ENCODE results near the gene FBH1. TPM values are rescaled to one million over a fixed set of nuclear protein-coding genes. Genes with fewer than 3 reads are reported as not detected.
A peak's percentile ranks its signal among the peaks of the same experiment; 100 is the strongest.

Gene FBH1
- total and polyA plus RNA-seq, 4 experiments from 2014 or later, result 71.1 to 97.5 (median 83.6) TPM

GRCh38 chr10:5910323-5911100 is 20.5 kb downstream of the FBH1 start:
- Mint-ChIP-seq H3K27me3 (no peaks in the 10 kb centered on the region), H3K9me3 (no peaks in the 10 kb centered on the region), H3K4me3 (no peak overlapping the region), H3K4me1 (peaks cover 6 to 25% (median 17%) of the 10 kb centered on the region in 4 donors), H3K27ac (peak overlapping the region in 1 of 7 donors; percentile 38), H3K36me3 (peaks cover 70 to 81% of the 10 kb centered on the region in 2 donors)
- peaks cover 12% of the 10 kb centered on the region for H3K4me1 ChIP-seq (ENCODE audit: insufficient read depth, low read length)
- no peaks in the 10 kb centered on the region for H3K9me3 ChIP-seq (ENCODE audit: control insufficient read depth in 1 of 2, low read length in 2 of 2)
- intact Hi-C loops (cut with micrococcal nuclease), result no loop called here
- DNase-seq, result no peak
- peaks cover 56% of the 10 kb centered on the region for H3K36me3 ChIP-seq (ENCODE audit: insufficient read depth, low read length)
- no peaks in the 10 kb centered on the region for H3K27me3 ChIP-seq (ENCODE audit: insufficient read depth, low read length)
- no peak overlapping the region for H3K4me3 ChIP-seq (ENCODE audit: low read length in 2 of 2)
- no peak overlapping the region for H3K27ac ChIP-seq (ENCODE audit: low read depth, low read length)
- CTCF ChIA-PET (ENCODE audit: partially characterized antibody), result no interaction called here
- POLR2A ChIA-PET (ENCODE audit: partially characterized antibody), result no interaction called here

- H3K36me3 Mint-ChIP-seq, result peaks cover 74 to 84% of the 10 kb centered on the region in 2 donors
Observed at GRCh38 chr10:5911670-5912069, 21.6 kb downstream of the FBH1 start.

GRCh38 chr10:5913736-5914135 is 23.7 kb downstream of the FBH1 start:
- Histone ChIP-seq H3K4me1 (ENCODE audit: insufficient read depth, low read length) (no peaks in the 10 kb centered on the region), H3K27me3 (ENCODE audit: insufficient read depth, low read length) (no peaks in the 10 kb centered on the region), H3K36me3 (ENCODE audit: insufficient read depth, low read length) (peaks cover 80% of the 10 kb centered on the region), H3K4me3 (ENCODE audit: low read length in 2 of 2) (no peak overlapping the region), H3K27ac (ENCODE audit: low read depth, low read length) (no peak overlapping the region), H3K9me3 (ENCODE audit: control insufficient read depth in 1 of 2, low read length in 2 of 2) (no peaks in the 10 kb centered on the region)
- CTCF ChIA-PET (ENCODE audit: partially characterized antibody), result no interaction called here
- no peaks in the 10 kb centered on the region for H3K9me3 Mint-ChIP-seq
- H3K27me3 Mint-ChIP-seq, result no peaks in the 10 kb centered on the region
- H3K36me3 Mint-ChIP-seq, result peaks cover 78 to 88% of the 10 kb centered on the region in 2 donors
- no peak overlapping the region for H3K27ac Mint-ChIP-seq
- intact Hi-C loops (cut with micrococcal nuclease), result no loop called here
- no peak overlapping the region for H3K4me3 Mint-ChIP-seq
- DNase-seq, result no peak
- POLR2A ChIA-PET (ENCODE audit: partially characterized antibody), result no interaction called here
- H3K4me1 Mint-ChIP-seq, result peaks cover 0 to 4% (median 0%) of the 10 kb centered on the region in 4 donors

More at GRCh38 chr10:5911670-5912069, 21.6 kb downstream of the FBH1 start:
- intact Hi-C loops (cut with micrococcal nuclease), result no loop called here
- H3K27me3 ChIP-seq (ENCODE audit: insufficient read depth, low read length), result no peaks in the 10 kb centered on the region
- peaks cover 66% of the 10 kb centered on the region for H3K36me3 ChIP-seq (ENCODE audit: insufficient read depth, low read length)
- ChIA-PET POLR2A (ENCODE audit: partially characterized antibody) (no interaction called here), CTCF (ENCODE audit: partially characterized antibody) (no interaction called here)
- H3K4me1 ChIP-seq (ENCODE audit: insufficient read depth, low read length), result peaks cover 5% of the 10 kb centered on the region
- Mint-ChIP-seq H3K27me3 (no peaks in the 10 kb centered on the region), H3K9me3 (no peaks in the 10 kb centered on the region), H3K27ac (peak overlapping the region in 4 of 7 donors; percentile 4 to 81 (median 64)), H3K4me3 (no peak overlapping the region), H3K4me1 (peaks cover 4 to 13% (median 10%) of the 10 kb centered on the region in 4 donors)
- DNase-seq, result no peak
- no peak overlapping the region for H3K4me3 ChIP-seq (ENCODE audit: low read length in 2 of 2)
- H3K9me3 ChIP-seq (ENCODE audit: control insufficient read depth in 1 of 2, low read length in 2 of 2), result no peaks in the 10 kb centered on the region
- H3K27ac ChIP-seq (ENCODE audit: low read depth, low read length), result no peak overlapping the region

- peaks cover 71 to 88% of the 10 kb centered on the region in 2 donors for H3K36me3 Mint-ChIP-seq
- H3K4me1 ChIP-seq (ENCODE audit: insufficient read depth, low read length), result no peaks in the 10 kb centered on the region
Observed at GRCh38 chr10:5915451-5915850, 25.4 kb downstream of the FBH1 start.

GRCh38 chr10:5917305-5917704 is 27.3 kb downstream of the FBH1 start:
- no peaks in the 10 kb centered on the region for H3K9me3 Mint-ChIP-seq
- DNase-seq, result no peak
- H3K9me3 ChIP-seq (ENCODE audit: control insufficient read depth in 1 of 2, low read length in 2 of 2), result no peaks in the 10 kb centered on the region
- H3K4me1 Mint-ChIP-seq, result no peaks in the 10 kb centered on the region
- intact Hi-C loops (cut with micrococcal nuclease), result no loop called here
- peaks cover 81% of the 10 kb centered on the region for H3K36me3 ChIP-seq (ENCODE audit: insufficient read depth, low read length)
- H3K4me1 ChIP-seq (ENCODE audit: insufficient read depth, low read length), result no peaks in the 10 kb centered on the region
- H3K27me3 ChIP-seq (ENCODE audit: insufficient read depth, low read length), result no peaks in the 10 kb centered on the region
- no peak overlapping the region for H3K27ac ChIP-seq (ENCODE audit: low read depth, low read length)
- peak overlapping the region in 1 of 7 donors; percentile 46 for H3K27ac Mint-ChIP-seq
- POLR2A ChIA-PET (ENCODE audit: partially characterized antibody), result no interaction called here
- CTCF ChIA-PET (ENCODE audit: partially characterized antibody), result no interaction called here
- no peak overlapping the region for H3K4me3 ChIP-seq (ENCODE audit: low read length in 2 of 2)
- no peak overlapping the region for H3K4me3 Mint-ChIP-seq
- no peaks in the 10 kb centered on the region for H3K27me3 Mint-ChIP-seq
- H3K36me3 Mint-ChIP-seq, result peaks cover 78 to 92% of the 10 kb centered on the region in 2 donors

More at GRCh38 chr10:5915451-5915850, 25.4 kb downstream of the FBH1 start:
- Histone ChIP-seq H3K27ac (ENCODE audit: low read depth, low read length) (no peak overlapping the region), H3K9me3 (ENCODE audit: control insufficient read depth in 1 of 2, low read length in 2 of 2) (no peaks in the 10 kb centered on the region), H3K27me3 (ENCODE audit: insufficient read depth, low read length) (no peaks in the 10 kb centered on the region), H3K4me3 (ENCODE audit: low read length in 2 of 2) (no peak overlapping the region), H3K36me3 (ENCODE audit: insufficient read depth, low read length) (peaks cover 77% of the 10 kb centered on the region)
- Mint-ChIP-seq H3K27ac (no peak overlapping the region), H3K4me3 (no peak overlapping the region), H3K4me1 (peaks cover 0 to 4% (median 0%) of the 10 kb centered on the region in 4 donors), H3K27me3 (no peaks in the 10 kb centered on the region), H3K9me3 (no peaks in the 10 kb centered on the region)
- CTCF ChIA-PET (ENCODE audit: partially characterized antibody), result no interaction called here
- no peak for DNase-seq
- intact Hi-C loops (cut with micrococcal nuclease), result no loop called here
- POLR2A ChIA-PET (ENCODE audit: partially characterized antibody), result no interaction called here

GRCh38 chr10:5918763-5919162 is 28.7 kb downstream of the FBH1 start:
- intact Hi-C loops (cut with micrococcal nuclease), result no loop called here
- DNase-seq, result no peak
- H3K9me3 Mint-ChIP-seq, result no peaks in the 10 kb centered on the region
- Histone ChIP-seq H3K9me3 (ENCODE audit: control insufficient read depth in 1 of 2, low read length in 2 of 2) (no peaks in the 10 kb centered on the region), H3K4me1 (ENCODE audit: insufficient read depth, low read length) (no peaks in the 10 kb centered on the region), H3K27ac (ENCODE audit: low read depth, low read length) (no peak overlapping the region), H3K4me3 (ENCODE audit: low read length in 2 of 2) (no peak overlapping the region), H3K27me3 (ENCODE audit: insufficient read depth, low read length) (no peaks in the 10 kb centered on the region), H3K36me3 (ENCODE audit: insufficient read depth, low read length) (peaks cover 79% of the 10 kb centered on the region)
- no peak overlapping the region for H3K4me3 Mint-ChIP-seq
- POLR2A ChIA-PET (ENCODE audit: partially characterized antibody), result no interaction called here
- H3K36me3 Mint-ChIP-seq, result peaks cover 79 to 92% of the 10 kb centered on the region in 2 donors
- CTCF ChIA-PET (ENCODE audit: partially characterized antibody), result no interaction called here
- H3K4me1 Mint-ChIP-seq, result no peaks in the 10 kb centered on the region
- no peak overlapping the region for H3K27ac Mint-ChIP-seq
- no peaks in the 10 kb centered on the region for H3K27me3 Mint-ChIP-seq

GRCh38 chr10:5919568-5919967 is 29.5 kb downstream of the FBH1 start:
- Histone ChIP-seq H3K4me3 (ENCODE audit: low read length in 2 of 2) (no peak overlapping the region), H3K27ac (ENCODE audit: low read depth, low read length) (no peak overlapping the region), H3K27me3 (ENCODE audit: insufficient read depth, low read length) (no peaks in the 10 kb centered on the region), H3K9me3 (ENCODE audit: control insufficient read depth in 1 of 2, low read length in 2 of 2) (no peaks in the 10 kb centered on the region), H3K4me1 (ENCODE audit: insufficient read depth, low read length) (no peaks in the 10 kb centered on the region), H3K36me3 (ENCODE audit: insufficient read depth, low read length) (peaks cover 80% of the 10 kb centered on the region)
- CTCF ChIA-PET (ENCODE audit: partially characterized antibody), result no interaction called here
- no peaks in the 10 kb centered on the region for H3K4me1 Mint-ChIP-seq
- no peak overlapping the region for H3K4me3 Mint-ChIP-seq
- H3K9me3 Mint-ChIP-seq, result no peaks in the 10 kb centered on the region
- DNase-seq, result no peak
- no peaks in the 10 kb centered on the region for H3K27me3 Mint-ChIP-seq
- intact Hi-C loops (cut with micrococcal nuclease), result no loop called here
- H3K36me3 Mint-ChIP-seq, result peaks cover 78 to 92% of the 10 kb centered on the region in 2 donors
- POLR2A ChIA-PET (ENCODE audit: partially characterized antibody), result no interaction called here
- H3K27ac Mint-ChIP-seq, result no peak overlapping the region

Data from CD4-positive, alpha-beta memory T cell (primary cell).